ENCODE results near the gene UGT1A8.
"Not testable (repeated sequence)": the region's sequence is repeated elsewhere in the genome, so short reads cannot be mapped to it uniquely, and the experiment has no call there.

UGT1A8 gene

DNA sequence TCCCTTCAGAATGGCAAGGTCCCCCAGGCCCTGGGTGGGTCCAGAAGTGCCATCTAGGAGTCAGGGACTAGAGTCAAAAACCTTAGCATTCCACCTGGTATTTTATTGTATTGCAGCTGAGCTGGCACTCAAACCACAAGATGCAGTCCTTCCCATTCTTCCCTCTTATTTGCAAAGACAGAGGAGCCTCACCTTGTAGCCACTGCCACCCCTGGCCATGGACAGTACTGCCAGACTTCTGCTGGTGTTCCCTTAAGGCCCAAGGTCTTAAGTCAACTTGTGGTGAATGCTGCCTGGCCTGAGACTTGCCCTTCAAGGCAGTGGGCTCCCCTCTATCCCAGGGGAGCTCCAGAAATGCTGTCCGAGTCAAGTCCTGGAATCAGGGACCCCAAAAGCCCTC is 25.7 kb downstream of the UGT1A8 start:
- no peak for DNase-seq

DNA sequence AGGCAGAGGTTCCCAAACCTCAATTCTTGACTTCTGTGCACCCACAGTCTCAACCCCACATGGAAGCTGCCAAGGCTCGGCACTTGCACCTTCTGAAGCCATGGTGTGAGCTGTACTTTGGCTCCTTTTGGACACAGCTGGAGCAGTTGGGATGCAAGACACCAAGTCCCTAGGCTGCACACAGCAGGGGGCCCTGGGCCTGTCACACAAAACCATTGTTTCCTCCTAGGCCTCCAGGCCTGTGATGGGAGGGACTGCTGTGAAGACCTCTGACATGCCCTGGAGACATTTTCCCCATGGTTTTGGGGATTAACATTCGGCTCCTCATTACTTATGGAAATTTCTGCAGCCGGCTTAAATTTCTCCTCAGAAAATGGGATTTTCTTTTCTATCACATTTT is 28.6 kb downstream of the UGT1A8 start:
- not testable (repeated sequence) for DNase-seq

DNA sequence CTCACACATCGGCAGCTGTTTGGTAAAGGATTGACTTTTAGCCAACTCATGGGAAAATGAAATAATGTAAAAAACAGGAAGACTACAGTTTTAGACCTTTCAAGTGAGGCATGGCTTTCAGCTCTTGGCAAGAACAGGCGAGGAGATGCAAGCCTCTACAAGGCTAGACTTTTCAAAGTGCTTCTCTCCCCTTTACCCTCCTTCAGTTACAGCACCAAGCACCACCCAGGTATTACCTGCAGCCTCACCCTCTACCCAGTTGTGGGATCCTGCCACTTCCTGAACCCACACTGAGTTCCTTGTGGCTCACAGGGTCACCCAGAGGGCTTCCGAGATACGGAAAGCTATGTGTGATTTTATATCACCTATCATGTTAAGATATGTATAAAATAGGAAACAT is 33.5 kb downstream of the UGT1A8 start:
- no peak for DNase-seq

DNA sequence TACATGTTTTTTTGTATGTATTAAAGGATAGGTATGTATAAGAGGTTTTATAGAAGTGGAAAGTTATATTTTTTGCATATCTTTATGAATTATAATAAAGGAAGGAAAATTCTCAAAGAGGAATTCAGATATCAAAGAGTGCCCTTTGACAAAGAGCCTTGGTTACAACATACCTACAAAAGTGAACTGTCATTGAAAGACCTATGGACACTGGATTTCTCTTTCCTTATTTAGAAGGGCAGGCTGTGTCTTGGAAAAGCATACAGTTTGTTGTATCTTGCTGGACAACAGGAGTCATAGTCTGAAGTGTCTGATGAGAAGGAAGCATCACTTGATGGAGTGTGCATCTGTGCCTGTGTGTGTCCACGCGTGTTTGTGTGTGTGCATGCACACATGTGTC is 34.0 kb downstream of the UGT1A8 start:
- DNase-seq: no peak

DNA sequence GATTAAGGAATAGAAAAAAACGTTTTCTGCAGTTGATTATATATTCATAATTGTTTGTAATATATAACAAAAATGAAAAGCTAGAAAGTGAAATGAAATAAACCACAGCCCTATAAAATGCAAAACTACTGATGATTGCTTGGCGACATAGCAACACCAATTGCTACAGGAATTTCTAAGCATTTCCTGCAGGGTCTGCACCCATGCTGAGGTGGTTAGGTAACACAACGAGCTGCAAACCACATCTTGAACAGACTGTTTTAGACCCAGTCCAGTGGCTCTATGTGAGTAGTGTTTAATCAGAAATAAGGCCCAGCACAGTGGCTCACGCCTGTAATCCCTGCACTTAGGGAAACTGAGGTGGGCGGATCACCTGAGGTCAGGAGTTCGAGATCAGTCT is 37.1 kb downstream of the UGT1A8 start:
- DNase-seq: no peak

DNA sequence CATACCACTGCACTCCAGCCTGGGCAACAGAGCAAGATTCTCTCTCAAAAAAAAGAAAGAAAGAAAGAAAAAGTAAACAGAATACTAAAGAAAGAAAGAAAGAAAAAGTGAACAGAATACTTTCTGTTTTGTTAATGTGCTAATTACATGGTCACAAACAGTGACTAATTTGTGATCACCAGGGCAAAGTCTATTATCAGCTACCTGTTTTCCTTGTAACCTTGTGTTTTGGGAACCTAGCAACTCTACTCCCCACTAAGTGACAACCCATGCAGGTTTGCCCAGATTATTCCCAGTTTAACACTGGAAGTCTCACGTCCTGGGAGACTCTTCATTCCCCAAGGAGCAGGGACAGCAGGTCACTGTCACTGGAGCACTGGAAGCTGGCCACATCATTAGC is 37.6 kb downstream of the UGT1A8 start:
- DNase-seq: no peak

DNA sequence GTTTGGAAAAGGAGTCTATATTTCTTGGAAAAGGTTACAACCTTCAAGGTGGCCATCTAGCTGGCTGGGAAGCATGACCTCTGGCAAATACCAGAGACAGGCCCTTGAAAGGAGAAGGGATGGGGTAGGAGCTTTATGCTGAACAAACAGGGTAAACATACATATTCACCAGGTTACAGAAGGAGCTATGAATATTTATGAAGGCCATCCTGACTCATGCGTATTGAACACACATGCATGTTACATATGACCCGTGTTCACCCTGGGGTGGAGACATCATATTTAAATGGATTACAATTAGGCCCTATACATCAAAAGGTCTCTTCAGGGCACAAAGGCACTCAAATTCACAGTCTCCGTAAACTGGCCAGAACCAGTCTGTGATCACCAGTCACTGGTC is 38.5 kb downstream of the UGT1A8 start:
- not testable (repeated sequence) for DNase-seq

DNA sequence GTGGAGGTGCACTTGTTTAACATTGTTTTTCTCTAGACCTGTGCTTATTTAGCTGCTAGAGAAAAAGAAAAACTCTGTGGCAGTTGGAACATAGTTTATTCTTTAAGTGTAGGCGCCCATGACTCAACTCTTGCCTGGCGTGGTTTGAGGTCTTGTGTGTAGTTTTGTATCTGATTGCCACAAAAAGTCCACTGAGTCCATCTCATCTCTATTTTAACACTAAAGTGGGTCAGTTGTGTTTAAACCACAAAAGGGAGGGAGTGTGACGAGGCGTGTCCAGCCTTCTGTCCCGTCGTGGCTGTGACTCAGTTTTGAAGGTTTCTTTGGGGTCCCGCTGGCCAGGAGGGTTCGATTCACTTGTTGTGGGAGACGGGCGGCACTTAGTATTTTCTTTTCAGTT is 39.0 kb downstream of the UGT1A8 start:
- no peak for DNase-seq

DNA sequence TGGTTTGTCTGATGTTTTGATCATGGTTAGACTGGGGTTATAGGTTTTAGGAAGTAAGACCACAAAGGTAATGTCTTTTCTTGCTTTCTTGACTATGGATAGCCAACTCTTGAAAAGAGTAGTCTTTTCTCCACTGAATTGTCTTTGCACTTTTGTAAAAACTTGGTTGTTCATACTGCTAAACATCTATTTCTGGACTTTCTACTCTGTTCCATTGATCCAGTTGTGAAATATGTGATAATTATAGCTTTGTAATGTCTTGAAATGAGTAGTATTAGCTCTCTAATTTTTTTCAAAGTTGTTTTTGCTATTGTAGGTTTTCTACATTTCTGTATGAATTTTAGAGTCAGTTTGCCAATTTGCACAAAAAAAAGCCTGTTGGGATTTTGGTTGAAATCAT is 41.2 kb downstream of the UGT1A8 start:
- no peak for DNase-seq

DNA sequence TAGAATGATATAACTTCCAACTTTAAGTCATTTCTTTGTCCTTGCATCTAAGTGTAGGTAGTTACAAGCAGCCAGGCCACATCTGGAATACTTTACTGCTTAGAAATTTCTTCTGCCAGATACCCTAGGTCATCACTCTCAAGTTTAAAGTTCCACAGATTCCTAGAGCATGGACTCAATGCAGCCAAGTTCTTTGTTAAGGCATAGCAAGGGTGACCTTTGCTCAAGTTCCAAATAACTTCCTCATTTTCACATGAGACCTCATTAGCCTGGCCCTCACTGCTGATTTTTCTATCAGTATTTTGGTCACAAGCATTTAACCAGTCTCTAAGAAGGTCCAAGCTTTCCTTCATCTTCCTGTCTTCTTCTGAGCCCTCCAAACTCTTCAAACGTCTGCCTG is 46.5 kb downstream of the UGT1A8 start:
- no peak for DNase-seq

DNA sequence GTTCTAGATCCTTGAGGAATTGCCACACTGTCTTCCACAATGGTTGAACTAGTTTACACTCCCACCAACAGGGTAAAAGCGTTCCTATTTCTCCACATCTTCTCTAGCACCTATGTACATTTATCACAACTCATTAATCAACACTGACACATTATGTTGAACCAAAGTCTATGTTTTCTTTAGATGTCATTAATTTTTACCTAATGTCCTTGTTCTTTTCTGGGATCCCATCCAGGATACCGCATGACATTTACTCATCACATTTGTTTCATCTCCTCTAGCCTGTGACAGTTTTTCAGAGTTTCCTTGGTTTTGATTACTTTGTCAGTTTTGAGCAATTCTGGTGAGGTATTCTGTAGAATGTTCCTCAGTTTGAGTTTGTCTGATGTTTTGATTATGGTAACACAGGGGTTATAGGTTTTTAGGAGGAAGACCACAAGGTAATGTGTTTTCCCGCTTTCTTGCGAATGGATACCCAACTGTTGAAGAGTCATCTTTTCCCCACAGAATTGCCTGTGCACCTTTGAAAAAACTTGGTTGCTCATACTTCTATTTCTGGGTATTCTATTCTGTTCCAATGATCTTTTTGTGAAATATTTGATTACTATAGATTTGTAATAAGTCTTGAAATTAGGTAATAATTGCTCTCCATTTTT is 51.3 kb downstream of the UGT1A8 start:
- no peak for DNase-seq

DNA sequence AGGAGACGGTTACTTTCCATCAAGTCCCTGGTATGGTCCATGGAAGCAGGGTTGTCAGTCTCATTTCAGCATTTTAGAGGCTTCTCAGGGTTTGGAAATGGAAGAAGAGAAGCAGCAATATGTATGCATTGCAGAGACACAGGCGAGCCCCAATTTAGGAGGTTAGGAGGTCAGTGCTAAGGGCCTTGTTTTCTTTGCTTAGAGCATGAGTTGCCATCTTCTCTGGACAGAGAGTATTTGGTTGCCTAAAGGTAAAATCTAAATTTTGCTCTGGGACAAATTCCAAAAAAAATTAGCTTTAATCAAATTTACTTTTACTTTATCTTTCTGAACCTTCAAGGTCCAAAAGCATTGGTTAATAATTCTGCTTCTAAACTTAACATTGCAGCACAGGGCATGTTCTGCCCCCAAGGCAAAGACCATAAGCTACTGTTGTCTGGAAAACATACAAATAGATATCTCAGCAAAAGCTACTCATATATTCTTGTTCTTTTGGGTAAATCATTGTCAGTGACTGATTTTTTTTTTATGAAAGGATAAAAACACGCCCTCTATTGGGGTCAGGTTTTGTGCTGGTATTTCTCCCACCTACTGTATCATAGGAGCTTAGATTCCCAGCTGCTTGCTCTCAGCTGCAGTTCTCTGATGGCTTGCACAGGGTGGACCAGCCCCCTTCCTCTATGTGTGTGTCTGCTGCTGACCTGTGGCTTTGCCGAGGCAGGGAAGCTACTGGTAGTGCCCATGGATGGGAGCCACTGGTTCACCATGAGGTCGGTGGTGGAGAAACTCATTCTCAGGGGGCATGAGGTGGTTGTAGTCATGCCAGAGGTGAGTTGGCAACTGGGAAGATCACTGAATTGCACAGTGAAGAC is 54.1 kb downstream of the UGT1A8 start, which contains the start of gene UGT1A9:
TSS of gene UGT1A9 (plus strand) at position 609 of the 872 bp plus-strand sequence. CDS start at position 646, 37 bp downstream.
- DNase-seq: no peak

DNA sequence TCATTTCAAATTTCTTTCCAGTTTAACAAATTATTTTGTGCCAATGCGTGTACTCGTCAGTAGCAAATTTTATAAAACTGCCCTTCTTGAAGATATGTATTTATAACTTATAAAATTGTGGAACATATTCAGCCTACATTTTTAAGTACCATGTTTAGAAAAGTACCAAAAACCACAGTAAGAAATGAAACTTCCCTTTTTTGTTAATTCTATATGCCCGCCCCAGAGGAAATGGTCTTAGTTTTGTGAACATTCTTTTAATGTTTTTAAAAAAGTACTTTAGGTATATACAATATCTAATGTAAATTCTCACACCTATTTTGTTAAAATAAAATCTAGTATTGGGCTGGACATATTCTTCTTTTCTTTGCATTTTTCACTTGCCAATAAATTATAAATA is 55.5 kb downstream of the UGT1A8 start:
- no peak for DNase-seq

DNA sequence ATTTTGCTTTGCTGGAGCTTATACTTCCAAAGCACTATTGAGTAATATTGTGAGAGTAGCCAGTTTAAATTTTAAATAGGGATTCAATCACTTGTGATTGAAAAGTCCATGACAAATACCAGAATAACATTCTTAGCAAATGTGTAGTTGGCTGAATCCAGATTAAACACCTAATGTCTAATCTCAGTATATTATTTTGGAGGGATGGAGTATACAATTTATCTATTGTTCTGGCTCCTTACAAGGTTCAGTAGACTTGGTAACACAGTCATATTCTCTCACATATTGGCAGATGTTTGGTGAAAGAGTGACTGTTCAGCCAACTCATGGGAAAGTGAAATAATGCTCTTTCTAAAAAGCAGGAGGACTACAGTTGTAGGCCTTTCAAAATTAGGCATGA is 56.5 kb downstream of the UGT1A8 start:
- DNase-seq: no peak

DNA sequence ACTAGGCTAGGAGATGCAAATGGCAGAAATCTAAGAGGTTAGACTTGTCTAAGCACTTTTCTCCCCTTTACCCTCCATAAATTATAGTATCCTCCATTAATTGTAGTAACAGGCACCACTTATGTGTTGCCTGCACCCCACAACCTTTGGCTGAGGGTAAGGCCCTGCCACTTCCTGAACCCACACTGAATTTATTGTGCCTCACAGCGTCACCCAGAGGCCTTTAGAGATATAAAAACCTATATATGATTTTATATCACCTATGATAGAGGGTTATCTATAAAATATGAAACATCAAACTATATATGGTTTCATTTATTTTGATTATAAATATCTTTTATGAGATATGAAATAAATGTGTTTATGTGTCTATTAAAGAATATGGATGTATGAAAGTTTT is 56.9 kb downstream of the UGT1A8 start:
- no peak for DNase-seq

DNA sequence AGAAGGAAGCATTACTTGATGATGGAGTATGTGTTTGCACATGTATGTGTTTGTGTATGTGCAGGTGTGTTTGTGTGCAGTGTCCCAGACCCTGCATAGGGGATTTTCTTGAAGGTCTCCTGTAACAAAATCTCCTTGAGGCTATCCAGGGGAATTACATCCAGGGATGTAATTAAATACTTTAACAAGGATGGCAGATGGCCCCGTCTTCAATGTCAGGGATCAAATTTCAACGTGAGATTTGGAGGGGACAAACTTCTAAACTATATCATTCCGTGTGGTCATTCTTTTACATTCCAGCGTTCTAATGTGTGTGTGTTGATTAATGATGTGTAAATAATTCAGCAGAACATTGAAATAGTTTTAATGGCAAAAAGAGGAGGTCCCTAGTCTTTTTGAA is 57.6 kb downstream of the UGT1A8 start:
- no peak for DNase-seq

DNA sequence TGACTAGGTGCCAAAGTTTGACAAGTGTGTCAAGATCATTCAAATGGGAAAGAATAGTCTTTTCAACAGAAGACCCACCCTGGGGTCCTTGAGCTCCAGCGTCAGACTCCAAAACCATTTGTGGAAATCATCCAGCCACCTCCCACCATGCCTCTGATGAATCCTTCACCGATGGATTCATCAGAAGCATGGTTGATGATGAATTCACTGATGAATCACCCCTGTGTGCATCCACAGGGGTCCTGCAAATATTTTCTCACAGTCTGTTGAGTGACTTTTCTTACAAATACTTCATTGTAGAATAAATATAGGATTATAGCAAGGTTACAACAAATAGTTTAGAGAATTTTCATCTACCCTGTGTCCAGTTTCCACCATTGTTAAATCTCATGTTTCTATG is 58.6 kb downstream of the UGT1A8 start:
- DNase-seq: no peak

DNA sequence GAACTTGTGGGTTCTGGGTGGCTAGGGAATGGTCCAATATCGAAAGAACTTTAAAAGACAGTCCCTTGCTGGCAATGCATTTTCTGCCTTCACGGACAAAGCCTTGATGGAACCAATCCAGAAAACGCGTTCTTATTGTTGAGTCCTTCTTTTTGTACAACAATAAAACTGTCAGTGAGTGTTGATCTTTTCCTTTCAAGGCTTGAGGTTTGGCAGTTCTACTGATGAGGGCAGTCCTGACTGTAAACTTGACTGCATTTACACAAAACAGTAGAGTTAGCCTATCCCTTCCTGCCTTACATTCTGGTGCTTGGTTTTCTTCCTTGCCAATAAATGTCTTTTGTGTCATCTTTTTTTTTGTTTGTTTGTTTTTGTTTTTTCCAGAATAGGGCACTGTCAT is 61.8 kb downstream of the UGT1A8 start:
- DNase-seq: no peak

DNA sequence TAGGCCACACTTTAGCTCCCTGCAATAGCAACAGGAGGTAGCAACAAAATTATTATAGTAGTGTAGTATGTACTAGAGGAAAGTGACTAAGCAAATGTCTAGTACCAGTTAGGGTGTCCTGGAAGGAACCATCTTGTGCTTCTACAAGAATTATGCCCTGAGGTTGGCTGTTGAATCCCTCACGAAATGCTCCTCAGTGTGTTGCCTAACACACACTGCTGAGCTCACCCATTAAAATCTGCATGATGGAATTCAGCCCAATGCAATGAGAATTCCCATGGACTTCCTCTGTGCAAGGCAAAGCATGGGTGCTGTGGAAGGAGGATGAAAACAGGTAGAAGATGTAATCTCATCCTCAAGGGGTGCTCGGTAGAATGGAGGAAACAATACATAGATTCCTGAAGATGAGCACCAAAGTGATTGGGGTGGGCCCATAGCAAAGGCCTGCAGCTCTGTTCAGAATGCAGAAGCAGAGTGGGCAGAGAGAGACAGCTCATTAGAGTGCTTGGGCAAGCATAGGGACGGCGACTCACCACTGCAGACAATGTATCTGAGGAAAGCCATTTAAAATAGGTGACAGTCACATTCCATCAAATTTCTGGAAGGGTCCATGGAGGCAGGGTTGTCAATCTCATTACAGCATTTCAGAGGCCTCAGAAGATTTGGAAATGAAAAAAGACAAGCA is 63.1 kb downstream of the UGT1A8 start:
- DNase-seq: no peak

DNA sequence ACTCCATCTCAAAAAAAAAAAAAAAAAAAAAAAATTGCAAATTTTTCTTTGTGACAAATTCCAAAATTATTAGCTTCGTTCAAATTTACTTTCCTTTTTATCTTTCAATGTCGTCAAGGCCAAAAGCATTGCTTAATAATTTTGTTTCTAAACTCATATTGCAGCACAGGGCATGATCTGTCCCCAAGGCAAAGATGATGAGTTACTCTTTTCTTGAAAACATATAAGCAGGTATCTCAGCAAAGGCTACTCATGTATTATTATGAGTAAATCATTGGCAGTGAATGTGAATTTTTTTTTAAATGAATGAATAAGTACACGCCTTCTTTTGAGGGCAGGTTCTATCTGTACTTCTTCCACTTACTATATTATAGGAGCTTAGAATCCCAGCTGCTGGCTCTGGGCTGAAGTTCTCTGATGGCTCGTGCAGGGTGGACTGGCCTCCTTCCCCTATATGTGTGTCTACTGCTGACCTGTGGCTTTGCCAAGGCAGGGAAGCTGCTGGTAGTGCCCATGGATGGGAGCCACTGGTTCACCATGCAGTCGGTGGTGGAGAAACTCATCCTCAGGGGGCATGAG is 64.2 kb downstream of the UGT1A8 start, which contains the start of gene UGT1A7:
TSS of gene UGT1A7 (plus strand) at position 381 of the 579 bp plus-strand sequence. CDS start at position 418, 37 bp downstream.
- DNase-seq: no peak

DNA sequence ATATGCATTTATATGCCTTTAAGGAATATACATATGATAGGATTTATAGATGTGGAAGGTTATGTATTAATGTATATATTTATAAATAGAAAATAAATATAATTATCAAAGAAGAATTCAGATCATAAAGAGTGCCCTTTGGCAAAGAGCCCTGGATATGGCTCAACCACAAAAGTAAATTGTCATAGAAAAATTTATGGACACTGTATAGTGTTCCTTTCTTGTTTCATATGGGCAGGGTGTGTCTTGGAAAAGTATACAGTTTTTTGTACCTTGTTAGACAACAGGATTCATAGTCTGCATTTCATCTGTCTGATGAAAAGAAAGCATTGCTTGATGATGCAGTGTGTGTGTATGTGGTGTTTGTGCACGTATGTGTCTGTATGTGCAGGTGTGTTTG is 67.2 kb downstream of the UGT1A8 start:
- no peak for DNase-seq

DNA sequence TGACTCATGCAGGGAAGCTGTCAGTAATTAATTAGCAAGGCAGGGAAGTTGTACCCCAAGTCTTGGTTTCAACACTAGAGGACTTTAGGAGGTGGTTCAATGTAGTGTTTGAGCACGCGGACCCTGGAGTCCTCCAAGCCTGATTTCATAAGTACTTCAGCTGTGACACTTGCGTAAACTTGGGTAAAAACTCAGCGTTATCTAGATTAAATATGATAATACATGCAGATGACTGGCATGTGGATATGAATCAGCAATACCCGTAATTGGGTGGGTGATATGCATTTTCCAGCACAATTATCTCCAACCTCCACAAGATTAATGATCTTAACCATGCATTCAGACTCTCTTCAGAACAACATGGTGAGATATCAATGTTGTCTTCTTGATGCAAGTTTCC is 69.5 kb downstream of the UGT1A8 start:
- no peak for DNase-seq

DNA sequence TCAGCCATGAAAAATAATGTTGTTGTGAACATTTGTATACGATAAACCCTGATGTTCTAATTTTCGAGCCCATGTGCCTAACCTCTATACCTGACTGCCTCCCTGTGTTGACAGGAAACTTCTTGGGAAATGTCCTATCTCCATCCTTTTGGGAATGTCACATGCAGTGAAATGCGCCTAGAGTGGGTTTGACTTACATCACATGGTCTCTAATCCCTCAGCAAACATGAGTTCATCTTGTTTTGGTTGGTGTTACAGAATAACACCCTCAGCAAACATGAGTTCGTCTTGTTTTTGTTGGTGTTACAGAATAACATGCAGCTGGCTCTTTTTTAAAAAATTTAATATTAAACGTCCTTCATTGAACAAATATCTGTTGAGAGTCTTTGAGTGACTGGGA is 70.9 kb downstream of the UGT1A8 start:
- DNase-seq: no peak

All from activated naive CD4-positive, alpha-beta T cell treated with anti-CD3 and anti-CD28 coated beads, Interleukin-2, amount 50 U/mL, for 16 hours (primary cell).